ENCODE measurements around the gene ST6GALNAC2. TPM values are rescaled to one million over a fixed set of nuclear protein-coding genes. Genes with fewer than 3 reads are reported as not detected.

The ST6GALNAC2 gene
- total and polyA plus RNA-seq, 2 experiments from 2014 or later = 0.31 TPM; not detected in 1

DNA sequence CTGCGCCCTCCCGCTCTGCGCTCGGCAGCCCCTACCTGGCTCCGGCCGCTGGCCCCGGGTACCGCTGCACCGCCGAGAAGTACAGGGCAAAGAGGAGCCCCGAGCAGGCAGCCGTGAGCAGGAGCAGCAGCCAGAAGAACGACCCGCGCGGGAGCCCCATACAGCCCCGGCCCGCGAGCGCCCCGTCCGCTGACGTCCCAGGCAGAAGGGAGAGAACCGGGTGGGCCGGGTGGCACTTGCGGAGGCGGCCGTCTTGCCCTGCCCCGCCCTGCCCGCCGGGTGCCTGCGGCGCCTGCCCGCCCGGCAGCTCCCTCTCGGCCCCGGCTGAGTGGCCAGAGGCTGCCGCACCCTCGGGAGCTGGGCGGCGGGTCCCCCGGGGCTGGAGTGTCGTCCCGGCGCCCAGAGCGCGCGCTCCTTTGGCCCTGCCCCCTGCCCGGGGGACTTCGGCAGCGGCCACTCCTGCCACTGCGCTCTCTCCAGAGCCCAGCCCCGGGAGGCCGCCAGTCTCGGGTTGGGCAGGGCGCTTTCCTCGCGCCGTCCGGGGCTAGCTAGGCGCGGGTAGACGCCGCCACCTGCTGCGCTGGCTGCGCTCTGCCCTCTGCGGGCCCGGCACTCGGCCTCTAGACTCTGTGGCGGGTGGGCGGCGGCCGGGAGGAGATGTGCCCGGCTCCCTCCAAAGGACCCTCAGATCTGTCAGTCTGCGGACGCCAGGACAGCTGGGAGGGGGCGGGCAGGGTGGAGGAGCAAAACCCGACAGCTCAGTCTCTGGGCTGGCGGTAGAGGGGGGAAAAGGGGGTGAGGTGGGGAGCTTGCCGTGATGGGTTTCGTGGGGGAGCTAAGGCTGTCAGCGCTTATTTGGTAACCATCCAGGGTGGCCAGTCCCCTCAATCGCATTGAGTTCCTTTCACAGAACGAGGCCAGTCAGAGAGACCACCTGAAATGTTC is at the start of gene ST6GALNAC2 (continued):
- TF ChIP-seq ZNF114 (CRISPR knock-in tag; IDR thresholded peaks at IDR 0.05) = no peak

DNA sequence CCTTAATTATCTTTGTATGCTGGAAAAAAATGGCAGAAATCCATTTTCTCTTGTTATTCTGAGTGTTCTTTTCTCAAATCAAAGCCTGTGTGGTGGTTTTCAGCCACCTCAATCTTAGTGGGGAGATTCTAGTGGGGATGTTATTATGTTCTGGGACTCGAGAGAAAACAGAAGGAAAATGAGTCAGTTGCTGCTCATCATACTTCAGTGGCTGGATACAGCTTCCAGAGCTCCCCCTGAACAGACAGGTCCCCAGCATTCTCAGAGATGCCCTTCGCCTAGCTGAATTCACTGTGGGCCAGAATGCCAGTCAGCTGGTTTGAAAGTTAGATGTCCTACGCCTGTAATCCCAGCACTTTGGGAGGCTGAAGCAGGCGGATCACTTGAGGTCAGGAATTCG is 49.4 kb upstream of the ST6GALNAC2 start:
- Histone ChIP-seq H3K4me3 (no peak overlapping the region), H3K36me3 (ENCODE audit: insufficient read depth) (no peaks in the 10 kb centered on the region), H3K79me2 (replicated peaks; ENCODE audit: insufficient read depth) (no peaks in the 10 kb centered on the region), H3K4me2 (no peak overlapping the region), H4K20me1 (replicated peaks; ENCODE audit: insufficient read depth) (no peaks in the 10 kb centered on the region), H2AFZ (no peak overlapping the region), H3K4me1 (ENCODE audit: insufficient read depth) (peaks cover 5% of the 10 kb centered on the region), H3K27me3 (ENCODE audit: insufficient read depth) (no peaks in the 10 kb centered on the region), H3K9me2 (ENCODE audit: insufficient read depth) (no peaks in the 10 kb centered on the region), H3K27ac (ENCODE audit: low read depth) (no peak overlapping the region), H3F3A (replicated peaks; ENCODE audit: low read depth) (no peaks in the 10 kb centered on the region)
- ATAC-seq = no peak
- peaks cover 15% of the 10 kb centered on the region for H3K4me1 Mint-ChIP-seq
- H3K4me3 Mint-ChIP-seq = no peak overlapping the region
- no peaks in the 10 kb centered on the region for H3K9me3 Mint-ChIP-seq
- H3K27ac Mint-ChIP-seq = no peak overlapping the region
- DNase-seq (ENCODE audit: low spot score) = no peak
- no peaks in the 10 kb centered on the region for H3K36me3 Mint-ChIP-seq (ENCODE audit: low read depth)
- TF ChIP-seq EZH2phosphoT487 (IDR thresholded peaks at IDR 0.05; ENCODE audit: unreplicated experiment) = no peak
- no peak for TF ChIP-seq CREB1 (CRISPR knock-in tag; IDR thresholded peaks at IDR 0.05; ENCODE audit: low read depth)
- TF ChIP-seq ZNF114 (CRISPR knock-in tag; IDR thresholded peaks at IDR 0.05) = no peak
- TF ChIP-seq EZH2 (IDR thresholded peaks at IDR 0.05; ENCODE audit: low read depth, unreplicated experiment) = no peak
- TF ChIP-seq, protein P1, sequence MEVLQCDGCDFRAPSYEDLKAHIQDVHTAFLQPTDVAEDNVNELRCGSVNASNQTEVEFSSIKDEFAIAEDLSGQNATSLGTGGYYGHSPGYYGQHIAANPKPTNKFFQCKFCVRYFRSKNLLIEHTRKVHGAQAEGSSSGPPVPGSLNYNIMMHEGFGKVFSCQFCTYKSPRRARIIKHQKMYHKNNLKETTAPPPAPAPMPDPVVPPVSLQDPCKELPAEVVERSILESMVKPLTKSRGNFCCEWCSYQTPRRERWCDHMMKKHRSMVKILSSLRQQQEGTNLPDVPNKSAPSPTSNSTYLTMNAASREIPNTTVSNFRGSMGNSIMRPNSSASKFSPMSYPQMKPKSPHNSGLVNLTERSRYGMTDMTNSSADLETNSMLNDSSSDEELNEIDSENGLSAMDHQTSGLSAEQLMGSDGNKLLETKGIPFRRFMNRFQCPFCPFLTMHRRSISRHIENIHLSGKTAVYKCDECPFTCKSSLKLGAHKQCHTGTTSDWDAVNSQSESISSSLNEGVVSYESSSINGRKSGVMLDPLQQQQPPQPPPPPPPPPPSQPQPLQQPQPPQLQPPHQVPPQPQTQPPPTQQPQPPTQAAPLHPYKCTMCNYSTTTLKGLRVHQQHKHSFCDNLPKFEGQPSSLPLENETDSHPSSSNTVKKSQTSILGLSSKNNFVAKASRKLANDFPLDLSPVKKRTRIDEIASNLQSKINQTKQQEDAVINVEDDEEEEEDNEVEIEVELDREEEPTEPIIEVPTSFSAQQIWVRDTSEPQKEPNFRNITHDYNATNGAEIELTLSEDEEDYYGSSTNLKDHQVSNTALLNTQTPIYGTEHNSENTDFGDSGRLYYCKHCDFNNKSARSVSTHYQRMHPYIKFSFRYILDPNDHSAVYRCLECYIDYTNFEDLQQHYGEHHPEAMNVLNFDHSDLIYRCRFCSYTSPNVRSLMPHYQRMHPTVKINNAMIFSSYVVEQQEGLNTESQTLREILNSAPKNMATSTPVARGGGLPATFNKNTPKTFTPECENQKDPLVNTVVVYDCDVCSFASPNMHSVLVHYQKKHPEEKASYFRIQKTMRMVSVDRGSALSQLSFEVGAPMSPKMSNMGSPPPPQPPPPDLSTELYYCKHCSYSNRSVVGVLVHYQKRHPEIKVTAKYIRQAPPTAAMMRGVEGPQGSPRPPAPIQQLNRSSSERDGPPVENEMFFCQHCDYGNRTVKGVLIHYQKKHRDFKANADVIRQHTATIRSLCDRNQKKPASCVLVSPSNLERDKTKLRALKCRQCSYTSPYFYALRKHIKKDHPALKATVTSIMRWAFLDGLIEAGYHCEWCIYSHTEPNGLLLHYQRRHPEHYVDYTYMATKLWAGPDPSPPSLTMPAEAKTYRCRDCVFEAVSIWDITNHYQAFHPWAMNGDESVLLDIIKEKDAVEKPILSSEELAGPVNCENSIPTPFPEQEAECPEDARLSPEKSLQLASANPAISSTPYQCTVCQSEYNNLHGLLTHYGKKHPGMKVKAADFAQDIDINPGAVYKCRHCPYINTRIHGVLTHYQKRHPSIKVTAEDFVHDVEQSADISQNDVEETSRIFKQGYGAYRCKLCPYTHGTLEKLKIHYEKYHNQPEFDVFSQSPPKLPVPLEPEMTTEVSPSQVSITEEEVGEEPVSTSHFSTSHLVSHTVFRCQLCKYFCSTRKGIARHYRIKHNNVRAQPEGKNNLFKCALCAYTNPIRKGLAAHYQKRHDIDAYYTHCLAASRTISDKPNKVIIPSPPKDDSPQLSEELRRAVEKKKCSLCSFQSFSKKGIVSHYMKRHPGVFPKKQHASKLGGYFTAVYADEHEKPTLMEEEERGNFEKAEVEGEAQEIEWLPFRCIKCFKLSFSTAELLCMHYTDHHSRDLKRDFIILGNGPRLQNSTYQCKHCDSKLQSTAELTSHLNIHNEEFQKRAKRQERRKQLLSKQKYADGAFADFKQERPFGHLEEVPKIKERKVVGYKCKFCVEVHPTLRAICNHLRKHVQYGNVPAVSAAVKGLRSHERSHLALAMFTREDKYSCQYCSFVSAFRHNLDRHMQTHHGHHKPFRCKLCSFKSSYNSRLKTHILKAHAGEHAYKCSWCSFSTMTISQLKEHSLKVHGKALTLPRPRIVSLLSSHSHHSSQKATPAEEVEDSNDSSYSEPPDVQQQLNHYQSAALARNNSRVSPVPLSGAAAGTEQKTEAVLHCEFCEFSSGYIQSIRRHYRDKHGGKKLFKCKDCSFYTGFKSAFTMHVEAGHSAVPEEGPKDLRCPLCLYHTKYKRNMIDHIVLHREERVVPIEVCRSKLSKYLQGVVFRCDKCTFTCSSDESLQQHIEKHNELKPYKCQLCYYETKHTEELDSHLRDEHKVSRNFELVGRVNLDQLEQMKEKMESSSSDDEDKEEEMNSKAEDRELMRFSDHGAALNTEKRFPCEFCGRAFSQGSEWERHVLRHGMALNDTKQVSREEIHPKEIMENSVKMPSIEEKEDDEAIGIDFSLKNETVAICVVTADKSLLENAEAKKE (CRISPR knock-in tag; IDR thresholded peaks at IDR 0.05) = no peak
- TF ChIP-seq STAT1 (IDR thresholded peaks at IDR 0.05; ENCODE audit: unreplicated experiment) = no peak
- peaks cover 12% of the 10 kb centered on the region for H3K27me3 Mint-ChIP-seq (ENCODE audit: insufficient read depth, low read depth, poor library complexity)

Measured in GM23338 (cell line).